Fibroblast of pulmonary artery (primary cell): ENCODE measurements around the gene CACNA1F.

ENCODE experiments used
- DNase-seq: peaks from one replicate; pipeline ENCODE4 v3.0.0-alpha.2; 2010; ENCODE audit warnings: low read depth
- H3K4me3 ChIP-seq: replicated peaks from 2 replicates; pipeline ENCODE4 v1.5.1; 2011; ENCODE audit warnings: low read depth, mild to moderate bottlenecking, control low read depth, low read length, moderate library complexity
- TF ChIP-seq, protein P1 (sequence below): IDR thresholded peaks from 2 replicates; pipeline ENCODE4 v1.5.1; 2011; ENCODE audit warnings: mild to moderate bottlenecking, control low read depth, low read length, inconsistent platforms; ENCODE audit errors: missing control alignments

CACNA1F gene

GRCh38 chrX:49187526-49187925 is 45.6 kb downstream of the CACNA1F start:
- no peak overlapping the region for H3K4me3 ChIP-seq
- DNase-seq: no peak
- TF ChIP-seq, protein P1, sequence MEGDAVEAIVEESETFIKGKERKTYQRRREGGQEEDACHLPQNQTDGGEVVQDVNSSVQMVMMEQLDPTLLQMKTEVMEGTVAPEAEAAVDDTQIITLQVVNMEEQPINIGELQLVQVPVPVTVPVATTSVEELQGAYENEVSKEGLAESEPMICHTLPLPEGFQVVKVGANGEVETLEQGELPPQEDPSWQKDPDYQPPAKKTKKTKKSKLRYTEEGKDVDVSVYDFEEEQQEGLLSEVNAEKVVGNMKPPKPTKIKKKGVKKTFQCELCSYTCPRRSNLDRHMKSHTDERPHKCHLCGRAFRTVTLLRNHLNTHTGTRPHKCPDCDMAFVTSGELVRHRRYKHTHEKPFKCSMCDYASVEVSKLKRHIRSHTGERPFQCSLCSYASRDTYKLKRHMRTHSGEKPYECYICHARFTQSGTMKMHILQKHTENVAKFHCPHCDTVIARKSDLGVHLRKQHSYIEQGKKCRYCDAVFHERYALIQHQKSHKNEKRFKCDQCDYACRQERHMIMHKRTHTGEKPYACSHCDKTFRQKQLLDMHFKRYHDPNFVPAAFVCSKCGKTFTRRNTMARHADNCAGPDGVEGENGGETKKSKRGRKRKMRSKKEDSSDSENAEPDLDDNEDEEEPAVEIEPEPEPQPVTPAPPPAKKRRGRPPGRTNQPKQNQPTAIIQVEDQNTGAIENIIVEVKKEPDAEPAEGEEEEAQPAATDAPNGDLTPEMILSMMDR: no peak

DNA sequence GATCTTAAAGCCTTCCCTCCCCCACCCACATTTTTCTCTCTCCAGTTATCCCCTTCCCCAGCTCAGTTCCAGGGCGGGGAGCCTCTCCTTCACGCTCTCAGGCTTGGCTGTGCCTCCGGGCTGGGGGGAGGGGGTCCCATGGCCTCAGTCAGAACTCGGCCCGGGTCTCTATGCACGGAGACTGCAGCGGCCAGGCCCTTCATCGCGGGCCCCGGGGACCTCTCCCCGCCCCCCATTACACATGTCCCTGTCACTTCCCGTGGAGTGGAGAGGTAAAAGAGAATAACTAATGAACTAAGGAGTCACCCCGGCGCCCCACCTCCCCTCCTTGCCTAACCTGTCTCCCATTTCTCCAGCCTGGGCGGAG is 46.1 kb downstream of the CACNA1F start:
- H3K4me3 ChIP-seq: no peak overlapping the region
- no peak for DNase-seq
- TF ChIP-seq, protein P1: no peak

GRCh38 chrX:49186125-49187027 is 46.8 kb downstream of the CACNA1F start, which contains the start of gene PRICKLE3:
PRICKLE3 (minus strand) TSS chrX:49186373; CDS start chrX:49186297, 76 bp downstream.
- DNase-seq: peak; percentile 46
- H3K4me3 ChIP-seq: peak within 1 kb of the TSS; percentile 69
- TF ChIP-seq, protein P1: no peak

DNA sequence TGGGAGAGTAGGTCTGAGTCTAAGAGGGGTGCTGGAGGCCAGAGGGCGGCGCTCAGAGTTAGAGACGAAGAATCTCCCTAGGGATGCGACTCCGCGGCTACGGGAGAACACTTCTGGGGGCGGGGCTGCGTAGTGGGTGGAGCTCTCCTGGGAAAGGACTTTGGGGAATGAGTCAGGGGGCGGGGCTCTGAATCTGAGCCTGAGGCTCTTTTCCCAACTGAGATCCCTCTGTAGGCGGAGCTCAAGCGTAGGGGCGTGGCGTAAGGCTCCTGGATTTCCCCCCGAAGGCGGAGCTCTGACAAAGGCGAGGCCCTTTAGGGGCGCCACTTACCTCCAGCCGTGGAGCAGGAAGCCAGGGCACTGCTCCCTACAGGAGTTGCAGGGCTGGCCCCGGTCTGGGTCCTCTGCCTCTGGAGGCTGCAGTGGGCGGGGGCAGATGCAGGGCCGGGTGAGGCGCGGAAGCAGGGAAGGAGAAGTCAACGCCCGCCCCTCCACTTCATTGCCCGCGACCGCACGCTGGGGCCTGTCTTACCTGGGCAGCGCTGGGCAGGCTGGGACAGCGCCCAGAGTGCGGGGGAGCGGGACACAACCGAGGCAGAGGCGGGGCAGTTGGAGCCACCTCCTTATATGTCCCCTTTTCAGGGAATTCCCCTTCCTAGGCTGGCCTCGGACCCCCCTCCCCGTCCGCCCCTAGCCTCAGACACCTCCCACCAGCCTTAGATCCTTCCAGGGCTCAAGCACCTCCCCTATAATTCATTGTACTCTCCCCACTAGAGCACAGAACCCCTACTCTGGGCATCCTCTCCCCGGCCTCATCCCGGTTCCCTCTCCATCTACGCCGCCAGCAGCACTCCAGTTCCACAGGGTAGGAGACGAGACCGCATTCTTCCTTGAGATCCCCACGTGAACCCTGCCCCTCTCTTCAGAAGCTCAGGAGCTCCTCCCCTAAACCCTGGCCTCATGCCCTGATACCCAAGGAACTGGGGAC is 48.6 kb downstream of the CACNA1F start:
- TF ChIP-seq, protein P1: no peak
- H3K4me3 ChIP-seq: peak overlapping the region; percentile 69
- DNase-seq: peak; percentile 91

- H3K4me3 ChIP-seq: peak overlapping the region; percentile 27
- DNase-seq: no peak
- TF ChIP-seq, protein P1: no peak
These were observed 49.3 kb downstream of the CACNA1F start for GRCh38 chrX:49183701-49184281.

DNA sequence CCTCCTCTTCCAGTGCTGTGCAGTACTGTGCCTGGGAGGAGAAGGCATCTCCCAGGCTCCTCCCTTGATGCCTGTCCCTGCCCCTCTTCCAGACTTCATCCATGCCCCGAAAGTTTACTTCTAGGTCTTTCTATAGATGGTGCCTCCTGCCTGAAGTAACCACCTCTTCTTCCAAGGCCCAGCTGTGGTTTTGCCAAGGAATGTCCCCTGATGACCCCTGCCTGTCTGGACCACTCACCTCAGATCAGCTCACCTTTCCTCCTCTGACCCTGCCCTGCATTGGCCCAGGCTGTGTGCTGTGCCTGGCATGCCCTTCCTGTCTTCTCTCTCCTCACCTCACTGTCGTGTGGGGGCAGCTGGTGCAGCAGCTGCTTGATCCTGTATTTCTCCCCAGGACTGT is 53.8 kb downstream of the CACNA1F start:
- TF ChIP-seq, protein P1: no peak
- no peak for DNase-seq
- no peak overlapping the region for H3K4me3 ChIP-seq
